ENCODE data around the gene RSRP1.

Gene RSRP1

GRCh38 chr1:25206201-25206600 lies 41.1 kb downstream of the RSRP1 start:
- H3K36me3 ChIP-seq (ENCODE audit: low read depth): no peaks in the 10 kb centered on the region
- H3K27ac ChIP-seq (ENCODE audit: poor library complexity, severe bottlenecking): no peak overlapping the region
- no peak overlapping the region for H3K4me3 ChIP-seq (ENCODE audit: severe bottlenecking)
- no peak for DNase-seq (ENCODE audit: low spot score)
- ATAC-seq (ENCODE audit: low read depth): no peak
- no peak for TF ChIP-seq CTCF (IDR thresholded peaks at IDR 0.05; ENCODE audit: poor library complexity, severe bottlenecking)
- H3K27me3 ChIP-seq (ENCODE audit: insufficient read depth, poor library complexity, severe bottlenecking): no peaks in the 10 kb centered on the region
- no peaks in the 10 kb centered on the region for H3K4me1 ChIP-seq (ENCODE audit: insufficient read depth, poor library complexity, severe bottlenecking)
- no peaks in the 10 kb centered on the region for H3K9me3 ChIP-seq (ENCODE audit: severe bottlenecking)

GRCh38 chr1:25205786-25206185 lies 41.5 kb downstream of the RSRP1 start:
- TF ChIP-seq CTCF (IDR thresholded peaks at IDR 0.05; ENCODE audit: poor library complexity, severe bottlenecking): no peak
- no peaks in the 10 kb centered on the region for H3K27me3 ChIP-seq (ENCODE audit: insufficient read depth, poor library complexity, severe bottlenecking)
- no peak overlapping the region for H3K4me3 ChIP-seq (ENCODE audit: severe bottlenecking)
- no peaks in the 10 kb centered on the region for H3K9me3 ChIP-seq (ENCODE audit: severe bottlenecking)
- H3K36me3 ChIP-seq (ENCODE audit: low read depth): no peaks in the 10 kb centered on the region
- DNase-seq (ENCODE audit: low spot score) (no peak), ATAC-seq (ENCODE audit: low read depth) (no peak)
- H3K27ac ChIP-seq (ENCODE audit: poor library complexity, severe bottlenecking): no peak overlapping the region
- no peaks in the 10 kb centered on the region for H3K4me1 ChIP-seq (ENCODE audit: insufficient read depth, poor library complexity, severe bottlenecking)

GRCh38 chr1:25204797-25205480 lies 42.3 kb downstream of the RSRP1 start:
- no peak for DNase-seq (ENCODE audit: low spot score)
- peak; percentile 80 for TF ChIP-seq CTCF (IDR thresholded peaks at IDR 0.05; ENCODE audit: poor library complexity, severe bottlenecking)
- H3K27ac ChIP-seq (ENCODE audit: poor library complexity, severe bottlenecking): no peak overlapping the region
- no peak overlapping the region for H3K4me3 ChIP-seq (ENCODE audit: severe bottlenecking)
- ATAC-seq (ENCODE audit: low read depth): peak; percentile 44; the same call in 1 of the 3 replicates
- H3K27me3 ChIP-seq (ENCODE audit: insufficient read depth, poor library complexity, severe bottlenecking): no peaks in the 10 kb centered on the region
- no peaks in the 10 kb centered on the region for H3K4me1 ChIP-seq (ENCODE audit: insufficient read depth, poor library complexity, severe bottlenecking)
- no peaks in the 10 kb centered on the region for H3K36me3 ChIP-seq (ENCODE audit: low read depth)
- H3K9me3 ChIP-seq (ENCODE audit: severe bottlenecking): no peaks in the 10 kb centered on the region

- no peaks in the 10 kb centered on the region for H3K36me3 ChIP-seq (ENCODE audit: low read depth)
- no peak for ATAC-seq (ENCODE audit: low read depth)
Measured at GRCh38 chr1:25201006-25201405, 46.2 kb downstream of the RSRP1 start.

More at GRCh38 chr1:25201006-25201405, 46.2 kb downstream of the RSRP1 start:
- Histone ChIP-seq H3K27ac (ENCODE audit: poor library complexity, severe bottlenecking) (no peak overlapping the region), H3K4me1 (ENCODE audit: insufficient read depth, poor library complexity, severe bottlenecking) (no peaks in the 10 kb centered on the region), H3K4me3 (ENCODE audit: severe bottlenecking) (no peak overlapping the region), H3K27me3 (ENCODE audit: insufficient read depth, poor library complexity, severe bottlenecking) (no peaks in the 10 kb centered on the region), H3K9me3 (ENCODE audit: severe bottlenecking) (no peaks in the 10 kb centered on the region)
- TF ChIP-seq CTCF (IDR thresholded peaks at IDR 0.05; ENCODE audit: poor library complexity, severe bottlenecking): no peak
- no peak for DNase-seq (ENCODE audit: low spot score)

Data from RWPE2 (cell line).